ENCODE results near the gene LMLN. TPM values are rescaled to one million over a fixed set of nuclear protein-coding genes. Genes with fewer than 3 reads are reported as not detected.
"Not testable (repeated sequence)": the region's sequence is repeated elsewhere in the genome, so short reads cannot be mapped to it uniquely, and the experiment has no call there.

Gene LMLN
- total and polyA plus RNA-seq, 2 of the 8 experiments (the other 6 are each of a cell fraction or from before 2014, with no cell fraction given): 3.9 to 5.0 TPM

- TF ChIP-seq E2F6 (IDR thresholded peaks at IDR 0.05) (0 out of 2 replicates have a peak, but pooled peaks have one; percentile 19), MAX (IDR thresholded peaks at IDR 0.05) (peak; percentile 12; the same call in 1 of the 2 replicates)
Observed at GRCh38 chr3:198081421-198081844, 121.4 kb downstream of the LMLN start (continued).

- H3K4me2 ChIP-seq (ENCODE audit: insufficient read depth in 1 of 2, low read depth in 2 of 2, low read length in 2 of 2); H3K18ac ChIP-seq (ENCODE audit: extremely low read depth, low read length); FAIRE-seq; H3K79me1 ChIP-seq (ENCODE audit: low read depth, low read length); H3K56ac ChIP-seq (replicated peaks; ENCODE audit: insufficient read length, low read depth, low read length); H4K91ac ChIP-seq (replicated peaks; ENCODE audit: insufficient read length, low read length); H3K23ac ChIP-seq (ENCODE audit: insufficient read length); H3K4me1 ChIP-seq (replicated peaks in 1 of 4; ENCODE audit: control insufficient read depth in 3 of 4, insufficient read depth in 4 of 4, low read length in 3 of 4); H3K79me2 ChIP-seq (ENCODE audit: control insufficient read depth in 1 of 2, insufficient read depth in 2 of 2, low read length in 2 of 2); H4K8ac ChIP-seq (ENCODE audit: extremely low read depth, insufficient read depth, low read length); H2BK5ac ChIP-seq (ENCODE audit: low read depth, low read length); H3K36me3 ChIP-seq (ENCODE audit: control insufficient read depth in 2 of 4, insufficient read depth in 4 of 4, low read length in 3 of 4); H2AK5ac ChIP-seq (ENCODE audit: low read depth, low read length); H3K4ac ChIP-seq (replicated peaks; ENCODE audit: insufficient read length, low read depth, low read length); H3K4me3 ChIP-seq (ENCODE audit: extremely low read depth in 1 of 4, insufficient read depth in 2 of 4, low read depth in 3 of 4, low read length in 4 of 4); H3K9ac ChIP-seq (replicated peaks in 1 of 4; ENCODE audit: extremely low read depth in 1 of 4, low read depth in 3 of 4, low read length in 3 of 4); H2BK120ac ChIP-seq (replicated peaks; ENCODE audit: low read depth, low read length); H3K27ac ChIP-seq (ENCODE audit: low read depth, low read length); H2BK12ac ChIP-seq (ENCODE audit: low read depth, low read length); H4K20me1 ChIP-seq (replicated peaks in 1 of 2; ENCODE audit: control insufficient read depth in 1 of 2, insufficient read depth in 2 of 2, low read length in 2 of 2); H4K5ac ChIP-seq (ENCODE audit: insufficient read length, low read depth, low read length); H3K14ac ChIP-seq (ENCODE audit: insufficient read length); DNase-seq (ENCODE audit: low read depth in 1 of 2, low spot score in 2 of 2); H3K9me3 ChIP-seq (ENCODE audit: insufficient read depth in 2 of 2, low read depth in 1 of 2, low read length in 1 of 2); H2BK20ac ChIP-seq (ENCODE audit: low read length); H2AFZ ChIP-seq (ENCODE audit: low read length); H2BK15ac ChIP-seq (ENCODE audit: low read length): not testable (repeated sequence)
- peaks cover 13% of the 10 kb centered on the region; the same call in 1 of the 2 replicates for H3K23me2 ChIP-seq (ENCODE audit: low read depth, low read length)
- 85% methylated on average over 4 of the region's 4 CpGs; no CpG with 5 or more reads in 1 of the 2 experiments for WGBS, 2 experiments (ENCODE audit: extremely low coverage in 1 of 2, insufficient coverage in 1 of 2, insufficient read length in 1 of 2, insufficient replicate concordance in 2 of 2, low coverage in 1 of 2, low lambda C conversion rate in 2 of 2, missing lambda C conversion rate in 1 of 2)
- peaks cover 15 to 56% (median 33%) of the 10 kb centered on the region in 4 experiments for H3K27me3 ChIP-seq (replicated peaks in 1 of 4; ENCODE audit: control insufficient read depth in 3 of 4, extremely low read depth in 1 of 4, insufficient read depth in 3 of 4, low read length in 3 of 4)
- ChIA-PET POLR2A (ENCODE audit: partially characterized antibody) (interaction anchor here (1.9 kb wide), 1 partner anchor 125 kb away, joined by 4 read pairs; no protein-coding TSS in a partner anchor), CTCF (ENCODE audit: partially characterized antibody) (interaction anchor here (3.8 to 3.9 kb wide), 2 partner anchors 7 to 11 kb away, joined by 23 to 33 read pairs; no protein-coding TSS in a partner anchor)
Observed at GRCh38 chr3:198082226-198082625, 122.2 kb downstream of the LMLN start.

Data from H1 (cell line).